NT2/D1 (cell line): ENCODE results near the gene TMCC1.

Source experiments
- YY1 ChIP-seq: IDR thresholded peaks from 2 replicates; pipeline ENCODE4 v1.6.1; 2011; ENCODE audit not compliant: insufficient read length, insufficient read depth
- ZNF274 ChIP-seq: IDR thresholded peaks from 2 replicates; pipeline ENCODE4 v1.6.1; 2011; ENCODE audit warnings: mild to moderate bottlenecking, low read depth, low read length

DNA sequence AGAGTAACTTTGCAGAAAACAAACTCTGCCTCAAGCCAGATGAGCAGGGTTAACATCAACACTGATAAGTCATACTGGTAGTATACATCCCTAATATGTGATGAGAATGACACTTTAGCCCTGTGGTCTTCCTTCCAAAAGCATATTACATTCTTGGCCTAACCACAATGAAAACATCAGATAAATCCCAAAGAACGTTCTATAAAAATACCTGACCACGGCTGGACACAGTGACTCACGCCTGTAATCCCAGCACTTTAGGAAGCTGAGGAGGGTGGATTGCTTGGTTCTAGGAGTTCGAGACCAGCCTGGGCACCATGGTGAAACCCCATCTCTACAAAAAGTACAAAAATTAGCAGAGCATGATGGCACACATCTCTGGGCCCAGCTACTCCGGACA lies 4.7 kb downstream of the TMCC1 start:
- no peak for TF ChIP-seq ZNF274
- no peak for TF ChIP-seq YY1
